Measurements from ENCODE around the gene POLR2M. TPM values are rescaled to one million over a fixed set of nuclear protein-coding genes. Genes with fewer than 3 reads are reported as not detected.

The POLR2M gene
- total RNA-seq, 2 experiments from 2014 or later, result 84.1 to 86.5 TPM

DNA sequence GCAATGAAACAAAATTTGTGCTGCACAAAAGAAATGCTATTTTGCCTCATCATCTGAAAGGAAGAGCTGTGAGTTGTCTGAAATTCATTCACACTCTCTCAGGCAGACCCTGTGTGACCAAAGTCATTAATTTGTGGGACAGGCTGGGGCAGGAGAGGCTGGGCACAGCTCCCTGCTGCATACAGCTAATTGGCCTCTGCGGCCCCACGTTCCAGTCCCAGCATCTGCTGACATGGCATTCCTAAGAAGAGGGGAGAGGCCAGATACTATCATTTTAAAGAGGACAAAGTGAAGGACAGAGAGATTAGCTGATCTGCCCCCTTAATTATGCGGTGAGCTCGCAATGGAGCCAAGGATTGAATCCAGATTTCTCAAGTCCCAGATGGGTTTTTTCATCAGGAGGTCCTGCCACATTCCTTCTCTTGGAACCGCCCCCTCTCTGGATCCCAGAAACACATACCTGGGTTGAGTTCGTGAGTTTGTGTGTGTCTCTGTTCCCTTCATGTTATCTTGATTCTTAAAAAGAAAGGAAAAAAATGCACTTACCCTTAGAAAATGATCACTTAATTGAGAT lies 25.1 kb downstream of the POLR2M start:
- H3K27me3 Mint-ChIP-seq, result no peaks in the 10 kb centered on the region
- no peaks in the 10 kb centered on the region for H3K9me3 Mint-ChIP-seq
- no peak overlapping the region for H3K4me3 Mint-ChIP-seq
- H3K36me3 Mint-ChIP-seq, result peaks cover 2% of the 10 kb centered on the region
- no peak for DNase-seq
- peaks cover 5% of the 10 kb centered on the region for H3K4me1 Mint-ChIP-seq (ENCODE audit: low read depth)
- no peak overlapping the region for H3K27ac Mint-ChIP-seq
- ChIA-PET CTCF (interaction anchor here (0.7 to 4.2 kb wide), 15 partner anchors 10 to 601 kb away, joined by 3 to 44 read pairs (median 4); partner anchors contain the start of gene POLR2M), POLR2A (interaction anchor here (1.2 kb wide), 1 partner anchor 11 kb away, joined by 3 read pairs; no protein-coding TSS in a partner anchor)
- intact Hi-C loops (cut with micrococcal nuclease), result loop anchor here (1.0 kb wide), 1 partner anchor 130 kb away; no protein-coding TSS in a partner anchor

DNA sequence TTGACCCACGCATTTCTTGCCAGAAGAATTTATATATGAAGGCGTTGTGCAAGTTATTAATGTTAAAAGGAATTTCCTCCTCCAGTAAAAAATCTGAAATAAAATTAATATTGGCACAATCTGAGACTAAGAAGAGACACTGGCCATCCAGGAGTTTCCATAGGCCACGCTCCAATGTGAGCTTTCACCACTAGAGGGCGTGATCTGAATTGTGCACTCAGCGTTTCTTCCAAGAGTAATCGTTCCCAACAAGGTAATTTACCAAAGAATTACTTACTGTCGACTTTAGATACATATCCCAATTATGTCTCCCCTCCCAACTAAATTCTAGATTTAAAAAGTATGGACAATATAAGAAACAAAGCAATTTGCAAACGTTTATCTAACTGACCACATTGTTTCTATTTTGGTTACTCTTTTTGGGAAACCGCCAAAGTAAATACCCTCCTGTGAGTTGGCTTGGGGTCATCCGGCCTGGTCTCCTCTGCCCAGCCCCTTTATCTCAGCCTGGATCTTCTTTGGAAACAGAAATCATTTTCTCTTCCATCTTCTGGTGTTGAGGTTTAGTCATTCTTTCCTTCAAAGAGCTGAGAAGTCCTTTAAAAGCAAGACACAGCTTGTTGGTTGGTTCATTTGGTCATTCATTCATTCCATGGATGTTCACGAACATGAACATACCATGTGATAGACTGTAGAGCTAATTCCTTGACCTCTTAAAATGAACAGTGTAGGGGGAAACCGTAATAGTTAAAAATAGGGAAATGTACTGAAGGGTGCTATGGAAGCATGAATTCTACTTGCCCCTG lies 26.2 kb downstream of the POLR2M start:
- intact Hi-C loops (cut with micrococcal nuclease), result loop anchor here (1.0 kb wide), 1 partner anchor 129 kb away; no protein-coding TSS in a partner anchor
- no peak overlapping the region for H3K27ac Mint-ChIP-seq

DNA sequence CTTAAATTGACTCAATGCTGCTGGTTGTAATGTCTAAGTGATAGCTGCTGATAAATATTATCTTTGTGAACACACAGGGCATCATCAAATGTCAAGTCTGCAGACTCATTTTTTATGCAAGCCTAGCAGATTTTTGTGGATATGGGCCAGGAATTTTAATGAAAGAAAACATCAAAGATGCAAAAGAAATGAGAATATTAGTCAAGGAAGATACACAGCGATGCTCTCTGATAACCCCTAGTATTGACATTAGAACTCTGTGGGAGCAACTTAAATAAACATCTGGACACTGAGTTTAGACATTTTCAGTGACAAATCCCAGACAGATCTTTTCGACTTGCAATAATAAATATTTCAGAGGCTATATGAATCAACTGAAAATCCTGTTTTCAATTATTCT lies 28.3 kb downstream of the POLR2M start:
- peaks cover 10% of the 10 kb centered on the region for H3K4me1 Mint-ChIP-seq (ENCODE audit: low read depth)
- no peak overlapping the region for H3K27ac Mint-ChIP-seq
- H3K9me3 Mint-ChIP-seq, result no peaks in the 10 kb centered on the region
- intact Hi-C loops (cut with micrococcal nuclease), result no loop called here
- no peak for DNase-seq
- no peak overlapping the region for H3K4me3 Mint-ChIP-seq
- ChIA-PET CTCF (interaction anchor here (1.1 to 3.2 kb wide), 3 partner anchors 22 to 175 kb away, joined by 3 to 15 read pairs (median 6); no protein-coding TSS in a partner anchor), POLR2A (no interaction called here)
- no peaks in the 10 kb centered on the region for H3K27me3 Mint-ChIP-seq
- H3K36me3 Mint-ChIP-seq, result peaks cover 2% of the 10 kb centered on the region

More for the DNA sequence above, 26.2 kb downstream of the POLR2M start:
- peak; percentile 52 for DNase-seq
- Mint-ChIP-seq H3K4me3 (no peak overlapping the region), H3K4me1 (ENCODE audit: low read depth) (peaks cover 8% of the 10 kb centered on the region), H3K27me3 (no peaks in the 10 kb centered on the region), H3K36me3 (peaks cover 2% of the 10 kb centered on the region), H3K9me3 (no peaks in the 10 kb centered on the region)
- CTCF ChIA-PET, result interaction anchor here (0.6 to 4.2 kb wide), 30 partner anchors 11 to 1820 kb away, joined by 3 to 44 read pairs (median 4); partner anchors contain the start of gene POLR2M
- POLR2A ChIA-PET, result interaction anchor here (0.7 kb wide), 1 partner anchor 426 kb away, joined by 3 read pairs; no protein-coding TSS in a partner anchor

GRCh38 chr15:57735431-57735830 lies 28.9 kb downstream of the POLR2M start:
- intact Hi-C loops (cut with micrococcal nuclease), result no loop called here
- peaks cover 10% of the 10 kb centered on the region for H3K4me1 Mint-ChIP-seq (ENCODE audit: low read depth)
- ChIA-PET POLR2A (no interaction called here), CTCF (interaction anchor here (0.6 to 1.8 kb wide), 4 partner anchors 126 to 331 kb away, joined by 3 to 6 read pairs (median 3); no protein-coding TSS in a partner anchor)
- H3K27ac Mint-ChIP-seq, result no peak overlapping the region
- peaks cover 2% of the 10 kb centered on the region for H3K36me3 Mint-ChIP-seq
- DNase-seq, result no peak
- H3K4me3 Mint-ChIP-seq, result no peak overlapping the region
- no peaks in the 10 kb centered on the region for H3K27me3 Mint-ChIP-seq
- no peaks in the 10 kb centered on the region for H3K9me3 Mint-ChIP-seq

DNA sequence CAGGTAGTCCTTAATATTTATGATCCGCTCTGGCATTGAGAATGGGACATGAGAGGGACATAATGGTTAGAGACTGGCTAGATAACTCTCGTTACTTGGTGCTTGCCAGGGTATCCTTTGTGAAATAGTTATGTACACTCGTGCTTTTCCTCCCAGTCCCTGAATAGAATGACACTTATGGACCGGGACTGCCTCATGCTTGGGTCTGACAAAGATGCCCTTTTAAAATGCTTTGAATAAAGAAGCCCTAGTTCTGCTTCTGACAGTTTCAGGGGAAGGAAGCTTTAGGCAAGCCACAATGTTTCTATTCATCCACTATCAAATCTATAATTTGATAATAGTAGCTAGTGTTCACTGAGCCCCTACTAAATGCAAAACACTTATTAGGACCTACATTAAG lies 29.4 kb downstream of the POLR2M start:
- H3K4me1 Mint-ChIP-seq (ENCODE audit: low read depth), result peaks cover 10% of the 10 kb centered on the region
- no peak overlapping the region for H3K27ac Mint-ChIP-seq
- DNase-seq, result no peak
- ChIA-PET CTCF (interaction anchor here (0.6 to 1.8 kb wide), 4 partner anchors 125 to 330 kb away, joined by 3 to 6 read pairs (median 3); no protein-coding TSS in a partner anchor), POLR2A (no interaction called here)
- H3K4me3 Mint-ChIP-seq, result no peak overlapping the region
- intact Hi-C loops (cut with micrococcal nuclease), result no loop called here
- H3K27me3 Mint-ChIP-seq, result no peaks in the 10 kb centered on the region
- peaks cover 2% of the 10 kb centered on the region for H3K36me3 Mint-ChIP-seq
- H3K9me3 Mint-ChIP-seq, result no peaks in the 10 kb centered on the region

DNA sequence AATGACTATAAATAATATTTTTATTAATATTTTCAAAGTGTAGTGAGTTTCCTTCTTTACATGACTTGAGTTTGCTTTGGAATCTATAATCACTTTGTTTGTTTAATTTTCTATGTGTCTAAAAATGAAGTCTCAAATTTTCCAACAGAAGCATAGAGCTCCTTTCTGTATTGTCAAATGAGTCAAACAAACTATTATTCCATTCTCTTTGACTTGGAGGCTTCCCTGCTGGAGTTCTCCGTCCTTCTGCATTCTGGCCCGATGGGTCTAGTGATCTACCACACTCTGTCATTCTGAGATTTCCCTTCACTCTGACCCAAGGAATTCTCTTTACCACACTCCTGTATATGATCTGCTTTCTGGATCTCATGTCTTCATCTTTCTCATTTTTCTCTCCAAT lies 30.1 kb downstream of the POLR2M start:
- Mint-ChIP-seq H3K27ac (no peak overlapping the region), H3K27me3 (no peaks in the 10 kb centered on the region), H3K4me3 (no peak overlapping the region), H3K9me3 (no peaks in the 10 kb centered on the region), H3K36me3 (peaks cover 2% of the 10 kb centered on the region), H3K4me1 (ENCODE audit: low read depth) (peaks cover 10% of the 10 kb centered on the region)
- no peak for DNase-seq
- ChIA-PET CTCF (interaction anchor here (1.5 to 1.8 kb wide), 2 partner anchors 125 to 330 kb away, joined by 3 to 6 read pairs; no protein-coding TSS in a partner anchor), POLR2A (no interaction called here)
- intact Hi-C loops (cut with micrococcal nuclease), result no loop called here

- Mint-ChIP-seq H3K9me3 (no peaks in the 10 kb centered on the region), H3K27me3 (no peaks in the 10 kb centered on the region), H3K27ac (no peak overlapping the region), H3K36me3 (peaks cover 2% of the 10 kb centered on the region), H3K4me3 (no peak overlapping the region), H3K4me1 (ENCODE audit: low read depth) (peaks cover 5% of the 10 kb centered on the region)
- no peak for DNase-seq
- intact Hi-C loops (cut with micrococcal nuclease), result no loop called here
- ChIA-PET CTCF (no interaction called here), POLR2A (no interaction called here)
These were observed 32.3 kb downstream of the POLR2M start for GRCh38 chr15:57738734-57739237.

GRCh38 chr15:57740048-57740447 lies 33.5 kb downstream of the POLR2M start:
- DNase-seq, result no peak
- ChIA-PET CTCF (no interaction called here), POLR2A (no interaction called here)
- peaks cover 5% of the 10 kb centered on the region for H3K4me1 Mint-ChIP-seq (ENCODE audit: low read depth)
- intact Hi-C loops (cut with micrococcal nuclease), result loop anchor here (10.0 kb wide), 1 partner anchor 325 kb away; the partner anchor contains the start of gene ALDH1A2
- no peak overlapping the region for H3K27ac Mint-ChIP-seq
- H3K27me3 Mint-ChIP-seq, result no peaks in the 10 kb centered on the region
- no peak overlapping the region for H3K4me3 Mint-ChIP-seq
- H3K36me3 Mint-ChIP-seq, result peaks cover 2% of the 10 kb centered on the region
- no peaks in the 10 kb centered on the region for H3K9me3 Mint-ChIP-seq

DNA sequence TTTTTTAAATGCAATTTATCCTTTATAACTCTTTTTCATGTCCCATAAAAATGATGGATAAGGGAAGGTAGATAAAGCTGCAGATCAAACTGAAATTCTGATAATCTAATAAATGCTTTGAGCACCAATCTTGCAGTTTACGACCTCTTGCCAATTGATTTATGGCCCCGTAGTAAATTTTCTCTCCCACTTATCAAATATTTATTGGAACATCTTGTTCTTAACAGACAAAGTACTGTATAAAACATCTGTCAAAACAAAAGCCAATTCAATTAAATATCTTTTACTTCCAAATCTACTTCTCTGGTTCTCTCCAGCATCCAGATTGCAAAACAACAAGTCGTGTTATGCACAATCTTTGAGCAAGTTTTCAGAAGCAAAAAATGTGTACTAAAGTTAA lies 34.6 kb downstream of the POLR2M start:
- intact Hi-C loops (cut with micrococcal nuclease), result loop anchor here (10.0 kb wide), 1 partner anchor 324 kb away; the partner anchor contains the start of gene ALDH1A2
- Mint-ChIP-seq H3K36me3 (peaks cover 2% of the 10 kb centered on the region), H3K27me3 (no peaks in the 10 kb centered on the region), H3K4me3 (no peak overlapping the region), H3K4me1 (ENCODE audit: low read depth) (peaks cover 5% of the 10 kb centered on the region), H3K9me3 (no peaks in the 10 kb centered on the region), H3K27ac (no peak overlapping the region)
- ChIA-PET POLR2A (no interaction called here), CTCF (interaction anchor here (0.7 kb wide), 1 partner anchor 20 kb away, joined by 3 read pairs; no protein-coding TSS in a partner anchor)
- no peak for DNase-seq

- no peaks in the 10 kb centered on the region for H3K27me3 Mint-ChIP-seq
- H3K4me1 Mint-ChIP-seq (ENCODE audit: low read depth), result no peaks in the 10 kb centered on the region
- POLR2A ChIA-PET, result no interaction called here
- CTCF ChIA-PET, result interaction anchor here (1.2 to 3.3 kb wide), 3 partner anchors 10 to 117 kb away, joined by 3 to 21 read pairs (median 19); no protein-coding TSS in a partner anchor
- H3K9me3 Mint-ChIP-seq, result no peaks in the 10 kb centered on the region
- no peak for DNase-seq
- no peaks in the 10 kb centered on the region for H3K36me3 Mint-ChIP-seq
- intact Hi-C loops (cut with micrococcal nuclease), result loop anchor here (10.0 kb wide), 1 partner anchor 321 kb away; the partner anchor contains the start of gene ALDH1A2
- no peak overlapping the region for H3K27ac Mint-ChIP-seq
- no peak overlapping the region for H3K4me3 Mint-ChIP-seq
These were observed 36.9 kb downstream of the POLR2M start for GRCh38 chr15:57743424-57743823.

DNA sequence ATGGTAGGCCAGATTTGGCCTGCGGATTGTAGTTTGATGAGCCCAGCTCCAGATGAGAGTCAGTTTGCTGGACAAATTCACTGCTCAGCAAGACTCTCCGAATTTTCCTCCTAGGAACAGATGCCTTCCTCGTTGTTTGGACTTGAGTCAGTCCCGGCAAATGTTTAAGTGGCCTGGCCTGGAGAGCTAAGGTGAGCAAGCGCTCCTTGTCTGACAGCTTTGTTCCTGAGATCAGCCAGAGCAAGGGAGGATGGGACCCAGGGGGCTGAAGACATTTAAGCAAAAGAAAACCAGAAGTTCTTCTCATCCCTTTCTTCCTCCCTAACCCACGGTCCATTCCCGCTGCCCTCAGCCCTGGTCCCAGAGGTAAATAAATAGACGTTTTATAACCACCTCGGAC lies 40.3 kb downstream of the POLR2M start:
- DNase-seq, result no peak
- H3K27me3 Mint-ChIP-seq, result no peaks in the 10 kb centered on the region
- H3K27ac Mint-ChIP-seq, result no peak overlapping the region
- H3K4me3 Mint-ChIP-seq, result no peak overlapping the region
- no peaks in the 10 kb centered on the region for H3K4me1 Mint-ChIP-seq (ENCODE audit: low read depth)
- H3K36me3 Mint-ChIP-seq, result no peaks in the 10 kb centered on the region
- POLR2A ChIA-PET, result no interaction called here
- CTCF ChIA-PET, result interaction anchor here (1.0 to 3.2 kb wide), 4 partner anchors 12 to 320 kb away, joined by 3 to 20 read pairs (median 4); no protein-coding TSS in a partner anchor
- no peaks in the 10 kb centered on the region for H3K9me3 Mint-ChIP-seq
- intact Hi-C loops (cut with micrococcal nuclease), result loop anchor here (10.0 kb wide), 1 partner anchor 318 kb away; the partner anchor contains the start of gene ALDH1A2
